ENCODE data around the gene MRPL52.
"Not testable (repeated sequence)": the region's sequence is repeated elsewhere in the genome, so short reads cannot be mapped to it uniquely, and the experiment has no call there.

The MRPL52 gene

DNA sequence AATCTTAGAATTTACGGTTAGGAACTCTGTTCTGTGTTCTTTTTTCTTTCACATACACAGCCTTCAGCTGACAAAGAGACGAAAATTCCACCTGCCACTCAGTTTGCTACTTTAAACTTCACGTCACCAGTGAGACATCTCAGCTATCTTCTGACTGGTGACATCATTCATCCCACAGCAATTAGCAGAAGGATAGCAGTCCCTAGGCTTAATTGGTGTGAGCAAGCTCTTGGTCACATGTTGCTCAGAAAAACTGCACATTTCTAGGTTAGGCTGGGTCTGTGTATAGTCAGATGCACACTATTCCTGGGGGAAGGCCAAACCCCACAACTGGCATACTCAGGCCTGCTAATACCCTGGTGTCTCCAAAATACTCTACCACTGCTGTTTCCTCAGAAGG, 38.4 kb upstream of the MRPL52 start:
- in situ Hi-C loops (cut with HindIII; ENCODE audit: low pct_ligation_motif_present, low sequenced_read_pairs) = no loop called here
- peak; percentile 47 for DNase-seq

DNA sequence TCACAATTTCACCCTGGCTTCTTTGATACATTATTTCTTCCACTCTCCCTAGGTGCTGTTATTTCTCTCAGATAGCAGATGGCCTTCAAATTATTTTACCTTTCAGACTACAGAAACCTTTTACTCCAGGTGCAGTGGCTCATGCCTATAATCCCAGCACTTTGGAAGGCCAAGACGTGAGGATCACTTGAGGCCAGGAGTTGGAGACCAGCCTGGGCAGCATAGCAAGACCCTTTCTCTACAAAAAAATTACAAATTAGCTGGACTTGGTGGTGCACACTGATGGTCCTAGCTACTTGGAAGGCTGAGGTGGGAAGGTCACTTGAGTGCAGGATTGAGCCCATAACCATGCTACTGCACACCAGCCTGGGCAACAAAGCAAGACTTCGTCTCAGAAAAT, 37.5 kb upstream of the MRPL52 start:
- Histone ChIP-seq H3K36me3 (replicated peaks) (no peaks in the 10 kb centered on the region), H3K4me3 (ENCODE audit: low read depth, low read length) (no peak overlapping the region)

More for the DNA sequence above, 38.4 kb upstream of the MRPL52 start:
- no peaks in the 10 kb centered on the region for H3K27me3 ChIP-seq (replicated peaks)
- TF ChIP-seq, protein P1, sequence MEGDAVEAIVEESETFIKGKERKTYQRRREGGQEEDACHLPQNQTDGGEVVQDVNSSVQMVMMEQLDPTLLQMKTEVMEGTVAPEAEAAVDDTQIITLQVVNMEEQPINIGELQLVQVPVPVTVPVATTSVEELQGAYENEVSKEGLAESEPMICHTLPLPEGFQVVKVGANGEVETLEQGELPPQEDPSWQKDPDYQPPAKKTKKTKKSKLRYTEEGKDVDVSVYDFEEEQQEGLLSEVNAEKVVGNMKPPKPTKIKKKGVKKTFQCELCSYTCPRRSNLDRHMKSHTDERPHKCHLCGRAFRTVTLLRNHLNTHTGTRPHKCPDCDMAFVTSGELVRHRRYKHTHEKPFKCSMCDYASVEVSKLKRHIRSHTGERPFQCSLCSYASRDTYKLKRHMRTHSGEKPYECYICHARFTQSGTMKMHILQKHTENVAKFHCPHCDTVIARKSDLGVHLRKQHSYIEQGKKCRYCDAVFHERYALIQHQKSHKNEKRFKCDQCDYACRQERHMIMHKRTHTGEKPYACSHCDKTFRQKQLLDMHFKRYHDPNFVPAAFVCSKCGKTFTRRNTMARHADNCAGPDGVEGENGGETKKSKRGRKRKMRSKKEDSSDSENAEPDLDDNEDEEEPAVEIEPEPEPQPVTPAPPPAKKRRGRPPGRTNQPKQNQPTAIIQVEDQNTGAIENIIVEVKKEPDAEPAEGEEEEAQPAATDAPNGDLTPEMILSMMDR (IDR thresholded peaks at IDR 0.05; ENCODE audit: low read depth, low read length, missing control alignments) = no peak
- no peak overlapping the region for H3K4me3 ChIP-seq (ENCODE audit: low read depth, low read length)
- H3K36me3 ChIP-seq (replicated peaks) = no peaks in the 10 kb centered on the region
- no peak overlapping the region for H3K27ac ChIP-seq

DNA sequence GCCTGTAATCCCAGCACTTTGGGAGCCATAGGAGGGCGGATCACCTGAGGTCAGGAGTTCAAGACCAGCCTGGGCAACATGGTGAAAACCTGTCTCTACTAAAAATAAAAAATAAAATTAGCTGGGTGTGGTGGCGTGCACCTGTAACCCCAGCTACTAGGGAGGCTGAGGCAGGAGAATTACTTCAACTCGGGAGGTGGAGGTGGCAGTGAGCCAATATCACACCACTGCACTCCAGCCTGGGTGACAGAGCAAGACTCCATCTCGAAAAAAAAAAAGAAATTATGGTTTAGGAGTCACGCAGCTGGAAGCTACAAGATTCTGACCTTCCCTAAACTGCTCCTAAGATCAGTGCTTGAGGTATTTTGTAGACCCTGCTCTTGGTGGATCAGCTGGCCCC, 36.1 kb upstream of the MRPL52 start:
- H3K36me3 ChIP-seq (replicated peaks); H3K27ac ChIP-seq; H3K27me3 ChIP-seq (replicated peaks); DNase-seq; H3K4me3 ChIP-seq (ENCODE audit: low read depth, low read length); in situ Hi-C loops (cut with HindIII; ENCODE audit: low pct_ligation_motif_present, low sequenced_read_pairs): not testable (repeated sequence)

More for the DNA sequence above, 37.5 kb upstream of the MRPL52 start:
- no peaks in the 10 kb centered on the region for H3K27me3 ChIP-seq (replicated peaks)
- H3K27ac ChIP-seq = no peak overlapping the region
- DNase-seq = no peak
- TF ChIP-seq, protein P1 (IDR thresholded peaks at IDR 0.05; ENCODE audit: low read depth, low read length, missing control alignments) = no peak
- in situ Hi-C loops (cut with HindIII; ENCODE audit: low pct_ligation_motif_present, low sequenced_read_pairs) = no loop called here

DNA sequence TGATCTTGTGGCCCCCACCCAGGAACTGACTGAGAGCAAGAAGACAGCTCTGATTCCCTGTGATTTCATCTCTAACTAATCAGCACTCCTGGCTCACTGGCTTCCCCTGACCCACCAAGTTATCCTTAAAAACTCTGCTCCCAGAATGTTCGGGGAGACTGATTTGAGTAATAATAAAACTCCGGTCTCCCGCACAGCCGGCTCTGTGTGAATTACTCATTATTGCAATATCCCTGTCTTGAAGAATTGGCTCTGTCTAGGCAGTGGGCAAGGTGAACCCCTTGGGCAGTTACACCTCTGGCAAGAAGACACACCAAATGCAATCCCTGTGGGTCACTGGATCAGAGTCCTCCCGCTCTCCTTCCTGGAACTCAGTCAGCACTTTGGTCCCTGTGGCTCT, 35.7 kb upstream of the MRPL52 start:
- TF ChIP-seq, protein P1 (IDR thresholded peaks at IDR 0.05; ENCODE audit: low read depth, low read length, missing control alignments) = no peak
- no peaks in the 10 kb centered on the region for H3K36me3 ChIP-seq (replicated peaks)
- H3K27me3 ChIP-seq (replicated peaks) = no peaks in the 10 kb centered on the region
- no peak overlapping the region for H3K27ac ChIP-seq
- no peak overlapping the region for H3K4me3 ChIP-seq (ENCODE audit: low read depth, low read length)
- in situ Hi-C loops (cut with HindIII; ENCODE audit: low pct_ligation_motif_present, low sequenced_read_pairs) = no loop called here
- no peak for DNase-seq

DNA sequence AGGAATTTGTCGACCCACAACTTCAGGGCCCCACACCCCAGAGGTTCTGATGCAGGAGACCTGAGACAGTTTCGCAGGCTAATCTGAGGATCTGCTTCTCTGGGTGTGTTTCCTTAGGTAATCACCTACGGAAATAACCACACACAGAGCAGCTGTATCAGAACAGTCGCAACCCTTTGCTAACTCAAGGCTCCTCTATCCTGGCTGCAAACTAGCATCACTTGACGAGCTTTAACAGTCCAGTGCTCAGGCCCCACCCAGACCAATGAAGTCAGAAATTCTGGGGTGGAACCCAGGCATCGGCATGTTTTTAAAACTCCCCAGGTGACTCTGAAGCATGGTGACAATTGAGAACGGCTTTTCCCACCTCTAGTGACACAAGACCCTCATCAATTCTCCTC, 35.1 kb upstream of the MRPL52 start:
- TF ChIP-seq, protein P1 (IDR thresholded peaks at IDR 0.05; ENCODE audit: low read depth, low read length, missing control alignments) = no peak
- no peak for DNase-seq
- Histone ChIP-seq H3K4me3 (ENCODE audit: low read depth, low read length) (no peak overlapping the region), H3K27me3 (replicated peaks) (no peaks in the 10 kb centered on the region), H3K27ac (no peak overlapping the region), H3K36me3 (replicated peaks) (no peaks in the 10 kb centered on the region)
- in situ Hi-C loops (cut with HindIII; ENCODE audit: low pct_ligation_motif_present, low sequenced_read_pairs) = no loop called here

DNA sequence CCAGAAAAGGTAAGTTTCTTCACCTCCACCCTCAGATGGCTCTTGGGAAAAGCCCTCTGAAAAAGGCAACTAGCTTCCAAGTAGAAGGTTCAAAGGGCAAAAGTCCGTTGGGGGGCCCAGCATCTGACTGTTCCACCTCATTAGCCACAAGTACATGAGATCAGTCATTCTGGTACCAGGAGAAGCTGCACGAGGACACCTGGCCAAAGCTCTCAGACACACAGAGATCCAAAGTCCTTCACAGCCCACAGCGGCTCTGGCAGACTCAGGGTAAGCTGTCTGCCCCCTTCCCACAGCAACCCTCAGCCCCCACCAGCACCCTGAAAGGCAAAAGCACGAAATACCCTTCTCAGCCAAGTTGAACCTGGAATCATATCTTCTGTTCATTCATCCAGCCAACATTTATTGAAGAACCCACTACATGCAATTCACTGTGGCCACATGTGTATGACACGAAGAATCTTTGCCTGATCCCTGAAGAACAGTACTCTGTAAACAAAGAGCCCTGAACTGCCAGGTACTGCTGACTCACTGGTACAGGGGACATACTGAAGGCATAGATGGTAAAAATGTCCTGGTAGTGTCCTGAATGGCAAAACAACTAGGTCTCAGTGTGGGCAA, 33.5 kb upstream of the MRPL52 start:
- TF ChIP-seq, protein P1 (IDR thresholded peaks at IDR 0.05; ENCODE audit: low read depth, low read length, missing control alignments) = no peak
- DNase-seq = no peak
- Histone ChIP-seq H3K27me3 (replicated peaks) (no peaks in the 10 kb centered on the region), H3K27ac (no peak overlapping the region), H3K36me3 (replicated peaks) (no peaks in the 10 kb centered on the region), H3K4me3 (ENCODE audit: low read depth, low read length) (no peak overlapping the region)
- in situ Hi-C loops (cut with HindIII; ENCODE audit: low pct_ligation_motif_present, low sequenced_read_pairs) = no loop called here
